ENCODE measurements around the gene LIMK1.
"Not testable (repeated sequence)": the region's sequence is repeated elsewhere in the genome, so short reads cannot be mapped to it uniquely, and the experiment has no call there.

LIMK1 gene

GRCh38 chr7:74084722-74085578 is 1.3 kb downstream of the LIMK1 start:
- no peak for DNase-seq

GRCh38 chr7:74087791-74088453 is 4.3 kb downstream of the LIMK1 start:
- DNase-seq = no peak

- DNase-seq = peak; percentile 27
These were observed 8.8 kb downstream of the LIMK1 start for GRCh38 chr7:74092321-74092963.

GRCh38 chr7:74092964-74093471 is 9.4 kb downstream of the LIMK1 start:
- peak; percentile 83 for DNase-seq

- DNase-seq = no peak
These were observed 10.1 kb downstream of the LIMK1 start for GRCh38 chr7:74093671-74094223.

- peak; percentile 95 for DNase-seq
These were observed 10.9 kb downstream of the LIMK1 start for GRCh38 chr7:74094224-74095101.

GRCh38 chr7:74095135-74095534 is 11.5 kb downstream of the LIMK1 start:
- DNase-seq = no peak

GRCh38 chr7:74097937-74098614 is 14.5 kb downstream of the LIMK1 start:
- peak; percentile 86 for DNase-seq

GRCh38 chr7:74099031-74099430 is 15.4 kb downstream of the LIMK1 start:
- DNase-seq = no peak

- no peak for DNase-seq
These were observed 17.6 kb downstream of the LIMK1 start for GRCh38 chr7:74101061-74101681.

- DNase-seq = no peak
These were observed 19.7 kb downstream of the LIMK1 start for GRCh38 chr7:74103219-74103772.

GRCh38 chr7:74104702-74105101 is 21.1 kb downstream of the LIMK1 start:
- no peak for DNase-seq

GRCh38 chr7:74105992-74106391 is 22.4 kb downstream of the LIMK1 start:
- no peak for DNase-seq

- DNase-seq = no peak
These were observed 23.2 kb downstream of the LIMK1 start for GRCh38 chr7:74106846-74107245.

GRCh38 chr7:74115326-74115725 is 31.7 kb downstream of the LIMK1 start:
- no peak for DNase-seq

- no peak for DNase-seq
These were observed 32.8 kb downstream of the LIMK1 start for GRCh38 chr7:74116356-74116755.

- DNase-seq = no peak
These were observed 36.2 kb downstream of the LIMK1 start for GRCh38 chr7:74119831-74120230.

GRCh38 chr7:74121401-74122249 is 38.0 kb downstream of the LIMK1 start:
- DNase-seq = no peak

GRCh38 chr7:74123892-74124291 is 40.3 kb downstream of the LIMK1 start:
- not testable (repeated sequence) for DNase-seq

Data from suppressor macrophage treated with lipopolysaccharide for 4 hours (primary cell).